Endodermal cell (in vitro differentiated cells): Measurements from ENCODE around the gene DNM1. TPM values are rescaled to one million over a fixed set of nuclear protein-coding genes. Genes with fewer than 3 reads are reported as not detected.
"Not testable (repeated sequence)": the region's sequence is repeated elsewhere in the genome, so short reads cannot be mapped to it uniquely, and the experiment has no call there.

Experiments
- DNase-seq: peaks from one replicate; pipeline ENCODE4 v3.0.0-alpha.2; 2017
- H3K27ac ChIP-seq: 2 replicates; pipeline ENCODE4 v1.5.1; 2013; ENCODE audit warnings: mild to moderate bottlenecking, low read depth, low read length, moderate library complexity
- H3K27me3 ChIP-seq: 2 replicates; pipeline ENCODE4 v1.6.1; 2013; ENCODE audit warnings: mild to moderate bottlenecking, low read length, moderate library complexity; ENCODE audit not compliant: insufficient read depth, control insufficient read depth, poor library complexity, severe bottlenecking
- H3K36me3 ChIP-seq: 2 replicates; pipeline ENCODE4 v1.7.0; 2013; ENCODE audit warnings: mild to moderate bottlenecking, low read length, moderate library complexity; ENCODE audit not compliant: control insufficient read depth, insufficient read depth
- H3K4me1 ChIP-seq: one replicate; pipeline ENCODE4 v1.7.0; 2013; ENCODE audit warnings: low read length; ENCODE audit not compliant: control insufficient read depth, insufficient read depth
- H3K4me3 ChIP-seq: 2 replicates; pipeline ENCODE4 v1.5.1; 2013; ENCODE audit warnings: mild to moderate bottlenecking, low read length, moderate library complexity
- H3K9ac ChIP-seq: 2 replicates; pipeline ENCODE4 v1.6.1; 2013; ENCODE audit warnings: mild to moderate bottlenecking, low read length, moderate library complexity; ENCODE audit not compliant: poor library complexity, severe bottlenecking; ENCODE audit errors: extremely low read depth
- H3K9me3 ChIP-seq: 2 replicates; pipeline ENCODE4 v1.6.1; 2013; ENCODE audit warnings: mild to moderate bottlenecking, low read length, moderate library complexity; ENCODE audit not compliant: control insufficient read depth
- H3K27ac Mint-ChIP-seq: 2 replicates; pipeline ENCODE4 v1.8.0; 2020; ENCODE audit warnings: mixed read lengths
- H3K27me3 Mint-ChIP-seq: 2 replicates; pipeline ENCODE4 v1.8.0; 2021; ENCODE audit warnings: mild to moderate bottlenecking, mixed read lengths; ENCODE audit not compliant: insufficient read depth
- H3K36me3 Mint-ChIP-seq: 2 replicates; pipeline ENCODE4 v1.8.0; 2020; ENCODE audit warnings: low read depth, mixed read lengths
- H3K4me1 Mint-ChIP-seq: 2 replicates; pipeline ENCODE4 v1.8.0; 2020; ENCODE audit warnings: mixed read lengths
- H3K4me3 Mint-ChIP-seq: 2 replicates; pipeline ENCODE4 v1.8.0; 2020; ENCODE audit warnings: mild to moderate bottlenecking, moderate library complexity, mixed read lengths
- H3K9me3 Mint-ChIP-seq: 2 replicates; pipeline ENCODE4 v1.8.0; 2020; ENCODE audit warnings: mild to moderate bottlenecking, mixed read lengths
- CTCF ChIP-seq: fragments of 200-600 bp; sonication (generic); conservative IDR thresholded peaks from 2 replicates; pipeline ENCODE4 v1.5.0; 2021; ENCODE audit warnings: antibody characterized with exemption, mild to moderate bottlenecking
- WGBS, 2 experiments: methylation state at CpG; one replicate each; pipeline versions ENCODE4 v1.1.5 to v1.1.7; 2013; ENCODE audit warnings: missing lambda C conversion rate in 2 of 2, mixed read lengths in 1 of 2; ENCODE audit not compliant: insufficient coverage in 1 of 2, insufficient read length in 1 of 2; 5-methylcytosine and 5-hydroxymethylcytosine counted together
- total RNA-seq, 2 donors: library from RNA; stranded (reverse); fragmentation: NEBNext Ultra II Directional in 1 of 2; extraction: Animal tissue kit (Norgen Biotek cat#: 25700) in 1 of 2; gene quantifications; 2 replicates in 1 of 2; 3 replicates in 1 of 2; pipeline ENCODE4 v1.2.1, GENCODE V29; 2021

DNM1 gene
- total RNA-seq, 2 donors from 2014 or later: 55.8 to 147 TPM

GRCh38 chr9:128180447-128180846 is 22.7 kb upstream of the DNM1 start:
- TF ChIP-seq CTCF: no peak
- DNase-seq: no peak
- H3K36me3 Mint-ChIP-seq: peaks cover 74% of the 10 kb centered on the region
- H3K9me3 Mint-ChIP-seq: peaks cover 7% of the 10 kb centered on the region
- H3K4me1 Mint-ChIP-seq: no peaks in the 10 kb centered on the region
- Histone ChIP-seq H3K9ac (no peak overlapping the region), H3K4me1 (no peaks in the 10 kb centered on the region), H3K36me3 (peaks cover 82% of the 10 kb centered on the region), H3K27me3 (no peaks in the 10 kb centered on the region), H3K9me3 (peaks cover 15% of the 10 kb centered on the region), H3K4me3 (no peak overlapping the region), H3K27ac (no peak overlapping the region)
- H3K27me3 Mint-ChIP-seq: no peaks in the 10 kb centered on the region
- 96 to 98% methylated on average over 5 to 8 of the region's 8 CpGs for WGBS, 2 experiments
- no peak overlapping the region for H3K27ac Mint-ChIP-seq
- H3K4me3 Mint-ChIP-seq: no peak overlapping the region

GRCh38 chr9:128181480-128181879 is 21.7 kb upstream of the DNM1 start:
- TF ChIP-seq CTCF: peak; percentile 73
- H3K9ac ChIP-seq, H3K27me3 Mint-ChIP-seq, H3K27ac Mint-ChIP-seq, H3K4me1 Mint-ChIP-seq, H3K27ac ChIP-seq, H3K4me3 ChIP-seq, H3K27me3 ChIP-seq, H3K4me1 ChIP-seq, H3K9me3 Mint-ChIP-seq, H3K4me3 Mint-ChIP-seq: not testable (repeated sequence)
- H3K9me3 ChIP-seq: peaks cover 15% of the 10 kb centered on the region
- peaks cover 76% of the 10 kb centered on the region for H3K36me3 ChIP-seq
- H3K36me3 Mint-ChIP-seq: peaks cover 71% of the 10 kb centered on the region
- DNase-seq: peak; percentile 83
- WGBS, 2 experiments: 14 to 38% methylated on average over 4 to 12 of the region's 12 CpGs

GRCh38 chr9:128182893-128183588 is 20.1 kb upstream of the DNM1 start:
- Mint-ChIP-seq H3K4me3 (no peak overlapping the region), H3K9me3 (peaks cover 7% of the 10 kb centered on the region), H3K27me3 (no peaks in the 10 kb centered on the region), H3K4me1 (peaks cover 6% of the 10 kb centered on the region), H3K36me3 (peaks cover 73% of the 10 kb centered on the region), H3K27ac (no peak overlapping the region)
- no peak for DNase-seq
- peaks cover 70% of the 10 kb centered on the region for H3K36me3 ChIP-seq
- no peak overlapping the region for H3K27ac ChIP-seq
- no peaks in the 10 kb centered on the region for H3K27me3 ChIP-seq
- WGBS, 2 experiments: 92 to 94% methylated on average over 6 to 12 of the region's 12 CpGs
- peaks cover 15% of the 10 kb centered on the region for H3K9me3 ChIP-seq
- no peaks in the 10 kb centered on the region for H3K4me1 ChIP-seq
- no peak overlapping the region for H3K9ac ChIP-seq
- no peak for TF ChIP-seq CTCF
- H3K4me3 ChIP-seq: no peak overlapping the region
